ENCODE measurements around the gene C1orf141.

DNA sequence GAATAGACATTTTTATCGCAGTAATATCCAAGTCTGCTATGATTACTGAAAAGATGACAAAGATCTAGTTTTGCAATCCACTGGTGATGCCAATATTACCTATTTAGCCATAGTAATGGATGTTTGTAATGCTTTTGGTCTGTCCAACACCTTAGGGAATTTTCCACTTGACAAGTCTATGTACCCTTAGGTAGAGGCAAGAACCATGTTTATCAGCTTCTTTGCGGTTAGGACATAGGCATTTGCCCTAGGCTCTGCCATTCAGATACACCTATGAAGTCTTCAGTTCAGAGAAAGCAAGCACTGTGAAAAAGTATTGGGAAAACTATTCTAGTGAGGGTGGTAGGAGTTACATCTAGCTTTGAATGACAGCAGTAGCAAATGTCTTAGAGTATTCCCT, 40.6 kb downstream of the C1orf141 start:
- no peak for TF ChIP-seq POLR2A (IDR thresholded peaks at IDR 0.05; ENCODE audit: low read depth, low read length)
- no peak for TF ChIP-seq TAF1 (IDR thresholded peaks at IDR 0.05; ENCODE audit: low read depth, low read length)

Measured in GM12891 (cell line).